ENCODE data around the gene PARP12.

Gene PARP12

DNA sequence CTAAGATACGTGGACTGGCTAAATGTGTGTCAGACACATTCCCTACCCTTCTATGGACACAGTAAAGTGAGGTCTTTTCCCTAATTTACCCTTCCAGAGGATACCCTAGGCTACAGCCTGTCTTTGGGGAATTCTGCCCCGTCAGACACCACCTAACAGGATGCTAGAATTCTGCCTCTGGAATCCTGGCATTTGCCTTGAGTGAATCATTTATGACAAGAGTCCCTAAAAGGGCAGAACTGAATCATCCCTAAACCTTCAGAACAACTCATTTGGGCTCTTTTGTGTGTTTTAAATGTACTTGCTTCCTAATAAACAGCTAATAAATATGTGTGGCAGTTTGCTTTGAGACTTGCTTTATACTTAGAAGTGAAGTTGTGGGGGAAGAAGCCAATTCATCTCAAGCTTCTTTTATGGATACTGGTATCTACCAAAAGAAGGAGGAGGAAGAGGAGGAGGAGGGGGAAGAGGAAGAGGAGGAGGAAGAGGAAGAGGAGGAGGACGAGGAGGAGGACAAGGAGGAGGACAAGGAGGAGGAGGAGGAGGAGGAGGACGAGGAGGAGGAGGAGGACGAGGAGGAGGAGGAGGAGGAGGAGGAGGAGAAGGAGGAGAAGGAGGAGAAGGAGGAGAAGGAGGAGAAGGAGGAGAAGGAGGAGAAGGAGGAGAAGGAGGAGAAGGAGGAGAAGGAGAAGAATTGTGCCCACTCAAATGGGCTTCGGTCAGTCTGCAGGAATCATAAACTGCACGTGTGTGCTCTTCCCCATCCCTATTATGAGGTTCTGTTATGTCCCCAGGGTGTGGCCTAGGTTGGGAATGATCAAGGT, 27.1 kb downstream of the PARP12 start:
- no peak for DNase-seq (ENCODE audit: low read depth)

- no peak for DNase-seq (ENCODE audit: low read depth)
These were observed 28.3 kb downstream of the PARP12 start for GRCh38 chr7:140034421-140034820.

- DNase-seq (ENCODE audit: low read depth), result no peak
These were observed 28.9 kb downstream of the PARP12 start for GRCh38 chr7:140033779-140034363.

- no peak for DNase-seq (ENCODE audit: low read depth)
These were observed 29.7 kb downstream of the PARP12 start for GRCh38 chr7:140033036-140033435.

- DNase-seq (ENCODE audit: low read depth), result no peak
These were observed 31.4 kb downstream of the PARP12 start for GRCh38 chr7:140031364-140031763.

DNA sequence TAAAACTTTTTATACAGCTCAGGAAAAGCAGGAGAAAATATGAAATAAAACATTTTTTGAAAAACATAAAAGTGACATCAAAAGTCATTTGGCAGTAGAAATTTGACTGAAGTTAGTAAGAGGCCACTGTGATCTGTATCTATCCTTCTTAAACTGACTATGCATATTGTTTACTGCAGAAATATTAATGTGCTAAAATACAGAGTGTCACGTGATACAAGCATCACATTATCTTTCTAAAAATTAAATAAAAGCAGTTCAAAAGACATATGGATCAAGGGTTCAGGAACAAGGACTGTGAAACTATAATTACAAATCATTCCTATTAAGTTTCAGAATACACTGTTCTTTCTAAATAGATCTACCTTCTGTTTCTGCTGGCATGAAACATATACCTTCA, 33.7 kb downstream of the PARP12 start:
- DNase-seq (ENCODE audit: low read depth), result no peak

DNA sequence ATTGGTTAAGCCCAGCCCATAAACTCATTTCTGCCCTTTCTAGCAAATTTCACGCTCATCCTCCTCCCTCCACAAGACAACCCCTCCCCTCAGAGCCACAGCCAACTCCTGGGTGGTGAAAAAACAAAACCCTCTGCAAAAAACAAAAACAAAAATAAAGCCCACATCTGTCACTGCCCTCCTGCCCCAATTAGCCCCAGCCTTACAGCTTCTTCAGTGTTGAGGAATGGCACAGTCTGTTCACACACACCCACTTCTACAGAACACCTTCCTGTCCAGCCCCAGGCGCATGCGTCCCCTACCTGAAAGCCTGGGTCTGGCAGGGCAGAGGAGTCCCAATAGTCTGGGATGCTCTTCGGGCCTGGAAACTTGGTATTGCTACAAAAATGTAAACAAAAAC, 34.4 kb downstream of the PARP12 start:
- DNase-seq (ENCODE audit: low read depth), result no peak

GRCh38 chr7:140027858-140028257, 34.9 kb downstream of the PARP12 start:
- no peak for DNase-seq (ENCODE audit: low read depth)

GRCh38 chr7:140026935-140027334, 35.8 kb downstream of the PARP12 start:
- DNase-seq (ENCODE audit: low read depth), result no peak

- no peak for DNase-seq (ENCODE audit: low read depth)
These were observed 36.8 kb downstream of the PARP12 start for GRCh38 chr7:140025814-140026433.

- DNase-seq (ENCODE audit: low read depth), result no peak
These were observed 37.5 kb downstream of the PARP12 start for GRCh38 chr7:140025241-140025640.

GRCh38 chr7:140024585-140024984, 38.2 kb downstream of the PARP12 start:
- no peak for DNase-seq (ENCODE audit: low read depth)

- no peak for DNase-seq (ENCODE audit: low read depth)
These were observed 39.0 kb downstream of the PARP12 start for GRCh38 chr7:140023728-140024127.

DNA sequence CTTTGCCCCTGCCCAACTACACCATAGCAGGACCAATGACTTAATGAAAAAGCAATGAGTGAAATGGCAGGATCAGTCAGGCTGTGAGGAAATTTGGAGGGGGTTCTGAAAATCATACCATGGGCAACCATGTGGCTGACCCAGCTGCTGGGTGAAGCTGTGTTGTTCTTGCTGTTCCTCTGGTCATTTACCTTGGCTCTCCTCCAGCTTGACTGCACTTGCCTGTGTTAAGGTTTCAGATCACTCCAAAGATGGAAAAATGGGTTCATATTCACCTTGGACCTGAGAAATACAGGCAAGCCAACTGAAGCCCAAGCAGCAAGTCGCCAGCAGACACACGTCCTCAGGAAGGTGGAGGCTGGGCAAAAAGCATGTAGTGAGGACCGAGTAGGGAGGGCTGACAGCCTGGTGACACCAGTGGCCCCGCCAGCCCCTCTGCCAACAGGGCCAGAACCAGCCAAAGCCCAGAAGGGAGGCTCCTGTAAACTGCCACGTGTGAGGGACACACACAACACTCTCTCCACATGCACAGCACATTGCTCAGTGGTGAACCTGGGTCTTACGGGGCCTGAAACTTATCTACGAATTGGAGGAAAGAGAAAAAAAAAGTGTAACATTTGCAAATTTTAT, 40.1 kb downstream of the PARP12 start:
- DNase-seq (ENCODE audit: low read depth), result no peak

DNA sequence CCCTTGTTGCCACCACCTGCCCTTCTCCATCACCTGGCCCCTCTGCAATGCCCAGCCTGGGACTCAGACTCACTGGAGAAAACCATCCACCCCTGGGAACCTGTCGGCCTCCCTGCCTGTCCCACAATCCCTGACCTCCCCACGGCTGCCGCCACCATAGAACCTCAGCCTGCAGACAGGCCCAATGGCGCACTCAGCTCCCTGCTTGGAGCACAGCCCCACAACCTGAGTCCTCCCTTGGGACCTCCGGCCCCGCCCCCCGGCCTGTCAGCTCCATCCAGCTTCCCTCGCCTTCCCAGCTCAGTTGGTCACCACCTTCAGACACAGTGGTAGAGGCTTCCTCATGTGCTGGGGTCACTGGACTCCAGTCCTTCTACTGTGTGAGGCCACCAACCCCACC, 41.1 kb downstream of the PARP12 start:
- no peak for DNase-seq (ENCODE audit: low read depth)

DNA sequence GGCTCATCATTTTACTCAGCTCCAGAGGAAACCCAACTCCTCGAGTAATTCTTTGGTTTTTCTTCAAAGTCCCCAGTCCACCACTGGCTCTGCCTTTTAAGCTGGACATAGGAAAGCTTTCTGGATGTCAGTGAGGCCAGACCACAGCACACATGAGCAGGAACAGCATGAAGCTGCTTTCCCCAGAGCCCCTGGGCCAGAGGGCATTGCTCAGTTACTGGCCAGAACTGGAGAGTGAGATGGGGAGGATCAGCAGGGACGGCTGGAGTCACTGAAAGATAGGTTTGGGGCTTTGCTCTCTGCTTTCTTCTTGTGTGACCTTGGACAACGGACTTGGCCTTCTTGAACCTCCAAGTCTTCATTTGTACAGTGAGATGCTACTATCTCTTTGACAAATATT, 43.1 kb downstream of the PARP12 start:
- DNase-seq (ENCODE audit: low read depth), result no peak

DNA sequence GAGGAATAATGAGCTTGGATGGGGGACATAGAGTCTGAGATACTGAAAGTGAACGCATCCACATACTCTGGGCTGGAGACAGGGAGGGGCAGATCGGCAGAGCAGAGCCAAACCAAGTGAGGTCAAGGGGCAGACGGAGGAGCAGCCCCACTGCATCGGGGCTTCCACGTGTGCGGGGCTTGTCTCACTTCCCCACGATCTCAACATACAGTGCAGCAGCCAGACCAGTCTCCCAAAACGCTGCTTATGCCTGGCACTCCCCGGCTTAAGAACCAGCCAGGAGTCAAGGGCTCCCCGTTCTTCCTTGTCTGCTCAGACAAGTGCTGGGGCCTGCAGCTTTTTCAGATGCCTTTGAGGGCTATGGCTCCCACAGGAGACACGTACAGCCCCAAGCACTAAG, 43.6 kb downstream of the PARP12 start:
- no peak for DNase-seq (ENCODE audit: low read depth)

DNA sequence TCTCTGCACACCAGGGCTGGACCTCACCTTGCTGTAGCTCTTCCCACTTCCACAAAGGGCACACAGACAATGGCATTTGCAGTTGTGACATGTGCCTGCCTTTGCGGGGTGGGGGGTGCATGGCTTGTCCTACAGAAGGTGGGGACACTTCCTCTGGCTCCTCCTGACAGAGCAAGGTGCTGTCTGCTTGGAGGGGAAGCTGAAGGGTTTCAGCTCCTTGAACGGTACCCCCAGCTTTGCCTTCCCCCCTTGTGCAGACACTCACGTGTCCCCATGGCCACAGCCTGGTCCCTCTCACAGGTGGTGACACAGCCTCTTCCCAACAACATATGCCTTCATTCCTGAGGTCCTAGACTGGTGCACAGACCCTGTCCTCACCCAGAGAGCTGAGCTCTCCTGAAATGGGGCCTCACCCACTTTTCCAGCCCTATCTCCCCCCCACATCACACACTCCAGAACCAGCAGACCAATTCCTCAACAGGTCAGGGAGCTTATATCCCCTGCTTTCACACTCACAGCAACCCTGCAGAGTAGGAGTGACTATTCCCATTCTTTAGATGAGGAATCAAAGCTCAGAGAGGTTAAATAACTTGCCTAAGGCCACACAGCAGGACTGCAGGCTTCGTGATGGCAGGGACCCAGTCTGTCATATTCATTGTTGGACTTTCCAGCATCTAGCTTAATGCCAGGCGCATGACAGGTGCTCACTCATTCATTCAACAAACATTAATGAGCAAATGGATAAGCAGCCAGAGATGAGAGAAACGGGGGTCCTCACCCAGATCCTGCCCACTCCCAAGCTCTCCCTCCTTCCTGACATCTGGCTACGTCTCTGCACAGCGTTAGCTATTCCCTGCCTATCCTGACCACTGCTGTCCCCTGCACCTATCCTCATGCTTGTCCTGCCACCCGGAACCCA, 44.4 kb downstream of the PARP12 start:
- DNase-seq (ENCODE audit: low read depth), result no peak

GRCh38 chr7:140017543-140017942, 45.2 kb downstream of the PARP12 start:
- no peak for DNase-seq (ENCODE audit: low read depth)

DNA sequence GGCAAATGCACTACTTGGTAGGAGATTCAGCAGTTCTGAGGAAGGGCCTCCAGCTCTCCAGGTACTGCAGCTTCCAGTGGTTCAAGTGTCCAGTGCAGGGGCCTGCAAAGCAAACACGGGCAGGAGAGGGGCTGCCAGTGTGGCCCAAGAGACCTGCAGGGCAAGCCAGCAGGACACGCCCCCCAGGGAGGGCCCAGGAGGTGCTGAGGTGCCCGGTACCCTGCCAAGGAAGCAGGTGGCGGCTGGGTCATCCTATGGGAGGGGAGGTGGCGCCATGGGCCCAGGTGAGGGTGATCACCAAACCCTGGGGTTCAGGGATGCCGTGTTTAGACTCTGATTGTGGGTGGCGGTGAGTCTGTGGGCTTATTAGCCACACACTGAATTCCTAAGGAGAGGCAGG, 45.7 kb downstream of the PARP12 start:
- DNase-seq (ENCODE audit: low read depth), result no peak

- DNase-seq (ENCODE audit: low read depth), result no peak
These were observed 46.2 kb downstream of the PARP12 start for GRCh38 chr7:140016540-140016939.

DNA sequence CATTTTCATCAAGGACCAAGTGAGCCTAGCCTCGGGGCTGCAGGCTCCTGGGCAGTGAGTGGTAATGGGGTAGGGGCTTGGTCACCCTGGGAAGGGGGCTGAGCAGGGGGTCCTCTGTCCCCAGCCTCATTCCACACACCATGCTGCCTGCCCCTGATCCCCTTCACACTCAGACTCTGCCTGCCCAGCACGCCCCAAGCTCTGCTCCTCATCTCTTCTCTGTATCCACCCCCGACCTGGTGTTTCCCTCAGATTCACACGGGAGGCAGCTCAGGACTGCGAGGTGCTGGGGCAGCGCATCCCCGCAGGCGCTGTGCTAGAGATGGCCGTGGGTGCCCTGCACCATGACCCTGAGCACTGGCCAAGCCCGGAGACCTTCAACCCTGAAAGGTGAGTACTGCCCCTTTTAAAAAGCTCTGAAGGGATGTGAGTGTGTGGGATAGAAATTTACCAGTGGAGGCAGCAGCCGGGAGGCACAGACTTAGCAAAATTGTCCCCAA, 47.2 kb downstream of the PARP12 start:
- DNase-seq (ENCODE audit: low read depth), result no peak
